Measurements from ENCODE around the gene MRPL32.

GRCh38 chr7:42913591-42913990, 18.6 kb upstream of the MRPL32 start:
- no peak for TF ChIP-seq CTCF (IDR thresholded peaks at IDR 0.05; ENCODE audit: low read length)
- TF ChIP-seq EZH2 (IDR thresholded peaks at IDR 0.05; ENCODE audit: borderline replicate concordance, low read length), result no peak
